NCI-H1436 (cell line): ENCODE results near the gene LRRC57.

Source experiments
- DNase-seq: peaks from one replicate; lab custom pipeline; 2025; lab: John Stamatoyannopoulos, UW

LRRC57 gene

DNA sequence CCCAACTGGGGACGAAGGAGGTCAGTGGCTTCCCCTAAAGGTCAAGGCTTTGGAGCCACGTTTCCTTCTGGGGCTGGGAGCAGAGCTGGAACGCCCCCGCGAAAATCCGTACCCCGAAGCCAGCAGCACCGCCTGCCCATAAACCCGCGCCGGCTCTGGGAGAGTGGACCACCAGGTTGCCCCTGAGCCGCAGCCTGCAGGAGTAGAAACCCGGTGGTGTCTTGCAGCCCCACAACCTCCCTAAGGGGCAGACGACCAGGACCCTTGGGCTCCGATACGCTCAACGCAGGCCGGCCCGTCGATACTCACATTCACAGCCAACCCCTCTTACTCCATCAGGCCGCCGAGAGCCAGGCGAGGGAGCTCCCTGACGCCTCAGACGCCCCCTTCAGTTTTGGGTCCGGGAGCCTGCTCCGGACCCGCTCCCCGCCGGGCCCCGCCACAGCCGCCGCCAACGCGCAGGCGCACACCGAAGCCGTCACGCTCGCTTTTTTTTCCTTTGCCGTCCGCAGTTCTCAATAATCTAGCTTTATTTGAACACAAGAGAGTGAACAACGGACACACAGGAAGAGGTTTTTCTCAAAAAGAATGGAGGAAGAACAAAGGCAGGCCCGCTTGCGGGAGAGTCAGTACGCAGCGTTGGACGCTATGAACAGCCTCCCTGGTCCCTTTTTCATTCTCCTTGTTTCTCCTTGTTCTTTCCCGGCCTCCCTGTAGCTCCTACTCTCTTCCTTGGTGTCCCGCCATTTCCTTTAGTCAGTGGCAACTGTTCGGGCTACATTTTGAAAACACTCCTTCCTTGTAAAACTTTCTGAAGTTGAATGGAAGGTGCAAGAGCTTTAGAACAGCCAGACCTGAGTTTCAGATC is 57.7 kb downstream of the LRRC57 start, which contains the start of gene ZNF106:
ZNF106 (minus strand) TSS at position 471 of the 868 bp plus-strand sequence. CDS start 18,852 bp downstream, outside the sequence.
- peak; percentile 86 for DNase-seq

- DNase-seq = no peak
These were observed 58.3 kb downstream of the LRRC57 start for GRCh38 chr15:42490291-42490670.
